ENCODE data around the gene CPEB1. TPM values are rescaled to one million over a fixed set of nuclear protein-coding genes. Genes with fewer than 3 reads are reported as not detected.

Gene CPEB1
- total and polyA plus RNA-seq, 2 of the 13 experiments (the other 11 are each of a cell fraction or from before 2014, with no cell fraction given): 0.03 to 0.07 TPM

DNA sequence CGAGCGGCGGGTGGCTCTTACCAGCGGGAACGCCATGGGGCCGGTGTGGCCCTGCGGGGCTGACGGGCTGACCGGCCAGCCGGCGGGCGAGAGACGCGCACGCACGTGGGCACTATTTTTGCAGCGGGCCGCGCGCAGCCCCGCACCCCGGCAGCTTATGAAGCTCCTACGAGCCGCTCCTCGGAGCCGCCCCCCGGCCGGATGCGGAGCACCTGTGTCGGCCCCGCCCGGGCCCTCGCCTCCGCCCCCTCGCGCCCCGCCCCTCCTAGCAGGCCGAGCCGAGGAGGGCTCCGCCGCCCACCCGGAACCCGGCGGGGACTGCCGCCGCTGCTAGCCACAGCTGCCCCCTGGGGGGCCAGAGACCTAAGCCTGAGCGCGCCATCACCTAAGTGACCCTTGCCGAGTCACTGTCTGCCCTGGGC is 683 bp upstream of the CPEB1 start:
- Histone ChIP-seq H3K4me2 (ENCODE audit: low read depth, low read length) (peak overlapping the region; percentile 45; the same call in 1 of the 2 replicates), H3K4me1 (ENCODE audit: insufficient read depth, low read length) (no peaks in the 10 kb centered on the region), H3K4me3 (replicated peaks in 1 of 3; ENCODE audit: insufficient read depth in 1 of 3, low read depth in 2 of 3, low read length in 3 of 3) (peak overlapping the region; percentile 30 to 43 (median 31); a peak in 4 of 6 replicates), H2AFZ (ENCODE audit: low read length) (no peak overlapping the region), H3K27ac (ENCODE audit: extremely low read length, insufficient read depth, low read length) (no peak overlapping the region), H4K20me1 (ENCODE audit: insufficient read depth, low read length) (no peaks in the 10 kb centered on the region), H3K9me3 (ENCODE audit: low read length) (no peaks in the 10 kb centered on the region), H3K36me3 (replicated peaks in 1 of 2; ENCODE audit: control insufficient read depth in 1 of 2, insufficient read depth in 2 of 2, low read length in 2 of 2) (no peaks in the 10 kb centered on the region), H3K79me2 (ENCODE audit: insufficient read depth, low read length) (no peaks in the 10 kb centered on the region), H3K9ac (ENCODE audit: insufficient read depth, low read depth, low read length) (no peak overlapping the region), H3K27me3 (ENCODE audit: control insufficient read depth in 1 of 2, insufficient read depth in 2 of 2, low read length in 2 of 2) (peaks cover 4 to 35% of the 10 kb centered on the region in 2 experiments; a peak in 4 of 5 replicates)
- POLR2A ChIA-PET: no interaction called here
- intact Hi-C loops (cut with micrococcal nuclease; ENCODE audit: unreplicated experiment) (no loop called here), in situ Hi-C loops (cut with HindIII; ENCODE audit: extremely low pct_ligation_motif_present, low pct_unique_long_range_greater_than_20kb) (no loop called here)
- no TSS peak for BruUV-seq (replicated peaks)
- TF ChIP-seq NBN (conservative IDR thresholded peaks at IDR 0.05): no peak
- TF ChIP-seq, protein P1, sequence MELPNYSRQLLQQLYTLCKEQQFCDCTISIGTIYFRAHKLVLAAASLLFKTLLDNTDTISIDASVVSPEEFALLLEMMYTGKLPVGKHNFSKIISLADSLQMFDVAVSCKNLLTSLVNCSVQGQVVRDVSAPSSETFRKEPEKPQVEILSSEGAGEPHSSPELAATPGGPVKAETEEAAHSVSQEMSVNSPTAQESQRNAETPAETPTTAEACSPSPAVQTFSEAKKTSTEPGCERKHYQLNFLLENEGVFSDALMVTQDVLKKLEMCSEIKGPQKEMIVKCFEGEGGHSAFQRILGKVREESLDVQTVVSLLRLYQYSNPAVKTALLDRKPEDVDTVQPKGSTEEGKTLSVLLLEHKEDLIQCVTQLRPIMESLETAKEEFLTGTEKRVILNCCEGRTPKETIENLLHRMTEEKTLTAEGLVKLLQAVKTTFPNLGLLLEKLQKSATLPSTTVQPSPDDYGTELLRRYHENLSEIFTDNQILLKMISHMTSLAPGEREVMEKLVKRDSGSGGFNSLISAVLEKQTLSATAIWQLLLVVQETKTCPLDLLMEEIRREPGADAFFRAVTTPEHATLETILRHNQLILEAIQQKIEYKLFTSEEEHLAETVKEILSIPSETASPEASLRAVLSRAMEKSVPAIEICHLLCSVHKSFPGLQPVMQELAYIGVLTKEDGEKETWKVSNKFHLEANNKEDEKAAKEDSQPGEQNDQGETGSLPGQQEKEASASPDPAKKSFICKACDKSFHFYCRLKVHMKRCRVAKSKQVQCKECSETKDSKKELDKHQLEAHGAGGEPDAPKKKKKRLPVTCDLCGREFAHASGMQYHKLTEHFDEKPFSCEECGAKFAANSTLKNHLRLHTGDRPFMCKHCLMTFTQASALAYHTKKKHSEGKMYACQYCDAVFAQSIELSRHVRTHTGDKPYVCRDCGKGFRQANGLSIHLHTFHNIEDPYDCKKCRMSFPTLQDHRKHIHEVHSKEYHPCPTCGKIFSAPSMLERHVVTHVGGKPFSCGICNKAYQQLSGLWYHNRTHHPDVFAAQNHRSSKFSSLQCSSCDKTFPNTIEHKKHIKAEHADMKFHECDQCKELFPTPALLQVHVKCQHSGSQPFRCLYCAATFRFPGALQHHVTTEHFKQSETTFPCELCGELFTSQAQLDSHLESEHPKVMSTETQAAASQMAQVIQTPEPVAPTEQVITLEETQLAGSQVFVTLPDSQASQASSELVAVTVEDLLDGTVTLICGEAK (IDR thresholded peaks at IDR 0.05): no peak
- TF ChIP-seq, protein P1 (CRISPR knock-in tag; IDR thresholded peaks at IDR 0.05): no peak
- DNase-seq (ENCODE audit: low spot score) (no peak), ATAC-seq (peak; percentile 65), FAIRE-seq (no peak)
- no CpG with 5 or more reads among the region's 49 CpGs for WGBS (ENCODE audit: low lambda C conversion rate)
- CTCF ChIA-PET (ENCODE audit: low intra/inter-chr PET ratio, low total read pairs): no interaction called here

Measured in HepG2 (cell line).